Skeletal muscle tissue (tissue), 4 donors: ENCODE measurements around the gene EPHA2. TPM values are rescaled to one million over a fixed set of nuclear protein-coding genes. Genes with fewer than 3 reads are reported as not detected.

Source experiments
- H3K27ac ChIP-seq: one replicate; pipeline ENCODE4 v1.7.0; 2013; ENCODE audit warnings: mild to moderate bottlenecking, low read depth, low read length, inconsistent platforms
- H3K27me3 ChIP-seq, 3 donors: one replicate each; pipeline ENCODE4 v1.7.0; 2013; ENCODE audit warnings: low read length in 3 of 3; ENCODE audit not compliant: control insufficient read depth in 3 of 3, insufficient read depth in 3 of 3
- H3K36me3 ChIP-seq, 3 donors: one replicate each; pipeline ENCODE4 v1.7.0; 2013; ENCODE audit warnings: low read length in 3 of 3; ENCODE audit not compliant: control insufficient read depth in 3 of 3, insufficient read depth in 3 of 3
- H3K4me1 ChIP-seq, 3 donors: one replicate each; pipeline ENCODE4 v1.7.0; 2013; ENCODE audit warnings: low read length in 3 of 3, mild to moderate bottlenecking in 3 of 3; ENCODE audit not compliant: control insufficient read depth in 3 of 3, insufficient read depth in 3 of 3
- H3K4me3 ChIP-seq, 3 donors: one replicate each; pipeline ENCODE4 v1.7.0; 2013; ENCODE audit warnings: low read length in 3 of 3
- H3K9ac ChIP-seq, 3 donors: one replicate each; pipeline ENCODE4 v1.7.0; 2013; ENCODE audit warnings: low read length in 3 of 3, mild to moderate bottlenecking in 3 of 3, moderate library complexity in 2 of 3, low read depth in 1 of 3
- H3K9me3 ChIP-seq, 3 donors: one replicate each; pipeline ENCODE4 v1.7.0; 2013; ENCODE audit warnings: low read length in 3 of 3; ENCODE audit not compliant: control insufficient read depth in 3 of 3
- total RNA-seq: library from RNA; depleted of rRNA; stranded (reverse); fragments of >200 nt; gene quantifications from one replicate; pipeline ENCODE4 v1.2.3, GENCODE V29; 2014
- donor health status: Osteomylitis.

The EPHA2 gene
- total RNA-seq, 1 donor from 2014 or later = 5.2 TPM

GRCh38 chr1:16101623-16102022 is 54.2 kb downstream of the EPHA2 start:
- H3K27me3 ChIP-seq = peaks cover 0 to 4% (median 1%) of the 10 kb centered on the region in 3 donors
- H3K4me1 ChIP-seq = no peaks in the 10 kb centered on the region
- no peak overlapping the region for H3K9ac ChIP-seq
- H3K4me3 ChIP-seq = no peak overlapping the region
- no peak overlapping the region for H3K27ac ChIP-seq
- no peaks in the 10 kb centered on the region for H3K36me3 ChIP-seq
- no peaks in the 10 kb centered on the region for H3K9me3 ChIP-seq

GRCh38 chr1:16099412-16099811 is 56.5 kb downstream of the EPHA2 start:
- no peak overlapping the region for H3K27ac ChIP-seq
- H3K4me3 ChIP-seq = no peak overlapping the region
- H3K36me3 ChIP-seq = no peaks in the 10 kb centered on the region
- no peaks in the 10 kb centered on the region for H3K9me3 ChIP-seq
- H3K27me3 ChIP-seq = peaks cover 5 to 12% (median 10%) of the 10 kb centered on the region in 3 donors
- H3K9ac ChIP-seq = no peak overlapping the region
- H3K4me1 ChIP-seq = no peaks in the 10 kb centered on the region

- Histone ChIP-seq H3K27me3 (peaks cover 5 to 12% (median 10%) of the 10 kb centered on the region in 3 donors), H3K9me3 (no peaks in the 10 kb centered on the region), H3K4me3 (no peak overlapping the region), H3K9ac (no peak overlapping the region), H3K36me3 (no peaks in the 10 kb centered on the region), H3K4me1 (no peaks in the 10 kb centered on the region), H3K27ac (no peak overlapping the region)
These were observed 60.4 kb downstream of the EPHA2 start for GRCh38 chr1:16095447-16095846.

- Histone ChIP-seq H3K27ac (no peak overlapping the region), H3K4me1 (no peaks in the 10 kb centered on the region), H3K27me3 (peaks cover 5 to 12% (median 10%) of the 10 kb centered on the region in 3 donors), H3K36me3 (no peaks in the 10 kb centered on the region), H3K9ac (no peak overlapping the region), H3K9me3 (no peaks in the 10 kb centered on the region), H3K4me3 (no peak overlapping the region)
These were observed 61.3 kb downstream of the EPHA2 start for GRCh38 chr1:16094453-16095158.

GRCh38 chr1:16093611-16094010 is 62.3 kb downstream of the EPHA2 start:
- peaks cover 5 to 12% (median 10%) of the 10 kb centered on the region in 3 donors for H3K27me3 ChIP-seq
- no peaks in the 10 kb centered on the region for H3K36me3 ChIP-seq
- no peaks in the 10 kb centered on the region for H3K9me3 ChIP-seq
- no peaks in the 10 kb centered on the region for H3K4me1 ChIP-seq
- no peak overlapping the region for H3K9ac ChIP-seq
- no peak overlapping the region for H3K4me3 ChIP-seq
- no peak overlapping the region for H3K27ac ChIP-seq

GRCh38 chr1:16092923-16093511 is 62.9 kb downstream of the EPHA2 start:
- H3K4me3 ChIP-seq = no peak overlapping the region
- peaks cover 5 to 12% (median 10%) of the 10 kb centered on the region in 3 donors for H3K27me3 ChIP-seq
- H3K36me3 ChIP-seq = no peaks in the 10 kb centered on the region

GRCh38 chr1:16092097-16092922 is 63.6 kb downstream of the EPHA2 start:
- Histone ChIP-seq H3K27ac (no peak overlapping the region), H3K4me3 (no peak overlapping the region), H3K9me3 (no peaks in the 10 kb centered on the region), H3K9ac (no peak overlapping the region), H3K27me3 (peaks cover 5 to 12% (median 10%) of the 10 kb centered on the region in 3 donors), H3K4me1 (peaks cover 0 to 2% (median 0%) of the 10 kb centered on the region in 3 donors), H3K36me3 (no peaks in the 10 kb centered on the region)

More at GRCh38 chr1:16092923-16093511, 62.9 kb downstream of the EPHA2 start:
- Histone ChIP-seq H3K27ac (no peak overlapping the region), H3K9ac (no peak overlapping the region), H3K4me1 (peaks cover 0 to under 1% (median 0%) of the 10 kb centered on the region in 3 donors), H3K9me3 (no peaks in the 10 kb centered on the region)

- Histone ChIP-seq H3K27me3 (peaks cover 5 to 12% (median 5%) of the 10 kb centered on the region in 3 donors), H3K4me1 (peaks cover 0 to 2% (median 0%) of the 10 kb centered on the region in 3 donors), H3K27ac (no peak overlapping the region), H3K4me3 (no peak overlapping the region), H3K9ac (no peak overlapping the region), H3K36me3 (no peaks in the 10 kb centered on the region), H3K9me3 (no peaks in the 10 kb centered on the region)
These were observed 64.6 kb downstream of the EPHA2 start for GRCh38 chr1:16091296-16091695.

GRCh38 chr1:16090076-16090826 is 65.6 kb downstream of the EPHA2 start:
- peaks cover 0 to 8% (median 0%) of the 10 kb centered on the region in 3 donors for H3K4me1 ChIP-seq
- no peak overlapping the region for H3K4me3 ChIP-seq
- no peaks in the 10 kb centered on the region for H3K9me3 ChIP-seq
- H3K36me3 ChIP-seq = no peaks in the 10 kb centered on the region
- peaks cover 1 to 6% (median 1%) of the 10 kb centered on the region in 3 donors for H3K27me3 ChIP-seq
- no peak overlapping the region for H3K9ac ChIP-seq
- H3K27ac ChIP-seq = no peak overlapping the region
